Stimulated activated CD8-positive, alpha-beta memory T cell treated with anti-CD3 and anti-CD28 coated beads, Interleukin-7, amount 100 ng/mL, for 24 hours (primary cell): ENCODE results near the gene DIO3.

Source experiments
- DNase-seq: peaks from one replicate; pipeline ENCODE4 v3.0.0-alpha.2; 2020; ENCODE audit warnings: low read depth

DIO3 gene

DNA sequence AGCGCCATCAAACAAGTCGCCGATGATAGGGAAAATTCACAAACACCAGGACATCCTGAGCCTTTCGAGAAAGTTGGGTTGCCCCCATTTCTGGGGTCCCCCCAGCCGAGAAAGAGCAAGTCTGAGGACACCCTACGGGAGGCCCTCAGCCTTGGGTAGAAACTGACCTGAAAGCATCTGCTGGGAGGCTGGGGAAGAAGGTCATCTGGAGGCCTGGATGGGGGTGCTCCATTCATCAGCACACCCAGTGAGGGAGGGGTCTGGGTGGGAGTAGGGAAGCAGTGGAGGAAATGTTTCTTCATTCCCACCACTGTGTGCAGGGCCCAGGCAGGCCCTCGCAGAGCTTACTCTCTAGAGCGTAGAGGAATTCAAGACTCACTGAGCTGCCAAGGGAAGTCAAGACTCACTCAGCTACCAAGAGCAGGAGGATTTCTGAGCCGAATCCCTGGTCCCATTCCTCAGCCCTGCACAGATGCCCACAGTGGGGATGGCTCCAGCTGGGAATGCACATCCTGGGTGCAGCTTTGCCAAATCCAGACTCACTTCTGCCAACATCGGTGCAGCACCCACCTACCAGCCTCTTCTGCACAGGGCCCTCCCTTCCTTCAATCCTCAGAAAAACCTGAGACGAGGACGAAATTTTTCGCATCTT lies 38.1 kb downstream of the DIO3 start:
- DNase-seq = no peak

DNA sequence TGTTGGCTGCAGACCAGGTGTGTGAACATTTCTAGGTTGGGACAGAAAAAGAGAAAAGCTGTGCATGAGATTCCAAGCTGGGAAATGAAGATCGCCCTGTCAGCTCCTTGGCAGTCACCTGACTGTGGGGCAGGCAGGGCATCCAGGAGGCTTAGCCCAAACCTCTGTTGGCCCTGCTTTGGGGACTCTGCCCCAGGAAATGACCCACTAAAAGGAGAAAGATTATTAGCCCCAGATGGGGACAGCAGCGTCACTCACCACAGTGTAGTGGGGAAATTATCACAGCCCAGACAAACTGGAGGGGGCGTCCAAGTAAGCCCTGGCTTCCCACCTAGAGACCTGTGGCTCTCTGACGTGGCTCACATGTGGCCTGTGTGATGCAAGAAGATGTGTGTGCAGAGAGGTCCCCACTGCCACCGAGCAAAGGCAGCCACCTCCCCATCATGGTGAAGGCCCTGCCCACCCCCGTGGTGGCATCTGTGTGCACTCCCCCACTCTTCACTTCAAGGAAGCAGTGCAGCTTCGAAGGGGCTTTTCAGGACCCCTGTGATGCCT lies 39.1 kb downstream of the DIO3 start:
- no peak for DNase-seq

DNA sequence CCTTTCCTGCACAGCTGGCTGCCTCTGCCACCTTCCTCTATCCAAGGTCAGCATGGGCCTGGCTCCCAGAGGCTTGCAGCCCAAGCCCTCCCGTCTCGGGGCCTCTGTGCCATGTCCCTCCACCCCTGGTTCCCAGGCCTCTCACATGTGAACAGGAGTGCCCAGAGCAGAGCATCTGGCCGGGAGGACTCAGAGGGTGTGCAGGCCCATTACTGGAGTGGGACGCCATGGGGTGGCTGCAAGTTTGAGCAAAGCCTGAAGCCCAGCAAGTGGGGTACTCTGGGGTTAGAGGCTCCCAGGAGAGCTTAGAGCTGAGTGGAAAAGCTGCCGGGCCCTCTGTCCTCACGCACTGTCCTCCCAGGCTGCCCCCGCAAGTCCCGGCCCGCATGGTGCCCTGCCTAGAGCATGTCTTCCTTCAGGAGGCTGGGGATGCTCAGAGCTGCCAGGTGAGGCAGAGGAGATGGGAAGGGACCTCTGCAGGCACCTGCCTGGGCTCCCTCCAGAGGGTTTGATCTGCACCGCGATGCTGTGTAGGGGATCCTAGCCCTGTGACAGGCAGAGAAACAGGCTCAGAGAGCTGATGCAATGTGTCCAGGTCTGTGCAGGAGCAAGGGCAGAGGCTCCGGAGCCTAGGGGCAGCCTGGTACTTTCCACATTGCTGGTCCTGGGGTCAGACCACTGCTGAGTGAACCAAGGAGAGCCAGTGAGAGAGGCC lies 39.8 kb downstream of the DIO3 start:
- DNase-seq = no peak

DNA sequence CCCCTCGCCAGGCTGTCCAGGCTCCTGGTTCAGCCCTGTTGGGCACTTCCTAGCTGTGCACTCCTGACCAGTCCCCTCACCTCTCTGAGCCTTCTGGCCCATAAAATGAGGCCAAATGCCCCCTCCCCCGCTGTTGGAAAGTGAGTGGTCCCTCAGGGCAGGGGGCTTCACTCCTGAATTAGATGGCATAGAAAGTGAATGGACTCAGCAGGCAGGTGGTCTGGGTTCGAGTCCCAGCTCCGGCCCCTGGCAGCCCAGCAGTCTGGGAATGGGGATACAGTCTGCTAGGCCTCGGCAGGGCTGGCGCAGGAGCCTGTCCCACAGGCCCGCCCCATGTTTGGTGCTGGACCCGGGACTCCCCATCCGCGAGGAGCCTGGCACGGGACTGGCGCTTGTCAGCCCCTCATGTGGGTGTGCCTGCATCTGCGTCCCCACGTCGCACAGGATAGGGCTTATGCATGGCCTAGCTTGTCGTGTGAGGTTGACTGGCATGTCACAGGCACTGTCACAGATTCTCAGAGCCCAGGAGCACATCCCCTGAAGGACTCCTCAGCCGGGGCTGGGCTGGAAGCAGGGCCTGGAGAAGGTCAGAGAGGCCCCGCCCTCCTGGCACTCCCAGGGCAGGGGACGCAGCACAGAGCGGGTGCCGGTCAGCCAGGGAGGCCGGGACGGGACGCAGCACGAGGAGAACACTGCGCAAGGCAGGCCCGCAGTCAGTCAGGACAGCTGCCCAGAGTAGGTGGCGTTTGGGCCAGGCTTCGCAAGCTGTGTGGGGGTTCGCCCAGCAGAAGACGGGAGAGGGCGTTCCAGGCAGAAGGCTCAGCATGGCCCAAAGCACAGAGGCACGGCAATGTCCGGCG lies 40.5 kb downstream of the DIO3 start:
- DNase-seq = no peak

DNA sequence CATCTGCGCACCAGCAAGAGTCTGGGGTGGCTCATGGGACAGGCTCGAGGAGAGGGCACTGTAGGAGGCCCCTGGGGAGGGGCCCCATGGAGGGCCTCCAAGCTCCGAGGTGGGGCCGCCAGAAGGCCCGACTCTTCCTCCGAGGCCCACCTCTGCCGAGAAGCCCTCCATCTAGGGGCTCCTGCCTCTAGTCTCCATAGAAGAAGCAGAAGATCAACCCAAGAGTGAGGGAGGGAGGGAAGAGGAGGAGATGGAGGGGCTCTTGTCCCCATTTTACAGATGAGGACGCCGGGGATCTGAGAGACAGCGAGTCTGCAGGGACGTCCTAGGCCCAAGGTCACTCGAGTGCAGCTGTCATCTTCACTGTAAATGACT lies 41.2 kb downstream of the DIO3 start:
- no peak for DNase-seq

DNA sequence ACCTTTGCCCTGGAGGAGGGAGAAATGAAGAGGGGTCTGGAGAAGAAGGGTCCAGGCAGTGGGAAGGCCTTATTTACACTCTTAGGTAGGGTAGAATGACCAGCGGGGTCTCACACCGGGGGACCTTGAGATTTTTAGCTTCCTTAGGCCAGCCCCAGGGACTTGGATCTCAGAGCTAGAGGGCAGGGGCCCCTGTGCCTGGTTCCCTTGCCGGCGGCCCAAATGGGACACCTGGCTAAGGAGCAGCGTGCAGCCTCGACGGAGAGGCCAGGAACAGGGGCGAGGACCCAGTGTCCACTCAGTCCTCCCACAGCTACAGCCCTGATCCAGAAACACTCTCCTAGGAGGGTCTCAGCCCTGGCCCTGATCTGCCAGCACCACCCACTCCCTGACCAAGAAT lies 41.8 kb downstream of the DIO3 start:
- DNase-seq = no peak

DNA sequence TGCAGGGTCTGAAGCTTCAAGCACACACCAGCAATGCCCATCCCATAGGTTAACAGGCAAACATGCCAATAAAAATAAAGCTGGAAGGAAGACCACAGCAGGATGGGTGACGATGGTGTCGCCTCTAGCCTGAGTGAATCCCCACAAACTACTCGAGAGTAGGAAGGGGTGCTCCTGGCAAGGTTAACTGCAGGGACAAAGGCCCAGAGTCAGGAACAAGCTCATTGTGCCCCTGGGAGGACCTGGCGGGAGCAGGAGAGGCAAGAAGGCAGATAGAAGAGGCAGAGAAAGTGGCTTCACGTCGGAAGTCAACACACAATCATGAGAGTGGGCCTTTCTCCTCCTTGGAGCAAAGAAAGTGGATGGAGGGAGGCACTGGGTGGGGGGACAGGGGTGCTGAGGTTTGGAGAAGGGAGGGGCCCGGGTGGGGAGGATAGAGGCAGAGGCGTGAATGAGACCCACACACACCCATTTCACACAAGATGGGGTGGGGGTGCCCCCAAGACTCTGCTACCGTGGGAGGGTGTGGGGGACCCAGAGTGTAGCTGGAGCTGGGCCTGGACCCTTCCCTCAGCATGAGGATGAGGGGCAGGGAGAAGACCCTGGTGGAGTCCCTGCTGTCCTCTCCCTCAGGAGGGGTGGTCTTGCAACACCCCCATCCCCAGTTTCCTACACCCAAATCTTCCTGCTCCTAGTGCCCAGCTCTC lies 43.1 kb downstream of the DIO3 start:
- no peak for DNase-seq

DNA sequence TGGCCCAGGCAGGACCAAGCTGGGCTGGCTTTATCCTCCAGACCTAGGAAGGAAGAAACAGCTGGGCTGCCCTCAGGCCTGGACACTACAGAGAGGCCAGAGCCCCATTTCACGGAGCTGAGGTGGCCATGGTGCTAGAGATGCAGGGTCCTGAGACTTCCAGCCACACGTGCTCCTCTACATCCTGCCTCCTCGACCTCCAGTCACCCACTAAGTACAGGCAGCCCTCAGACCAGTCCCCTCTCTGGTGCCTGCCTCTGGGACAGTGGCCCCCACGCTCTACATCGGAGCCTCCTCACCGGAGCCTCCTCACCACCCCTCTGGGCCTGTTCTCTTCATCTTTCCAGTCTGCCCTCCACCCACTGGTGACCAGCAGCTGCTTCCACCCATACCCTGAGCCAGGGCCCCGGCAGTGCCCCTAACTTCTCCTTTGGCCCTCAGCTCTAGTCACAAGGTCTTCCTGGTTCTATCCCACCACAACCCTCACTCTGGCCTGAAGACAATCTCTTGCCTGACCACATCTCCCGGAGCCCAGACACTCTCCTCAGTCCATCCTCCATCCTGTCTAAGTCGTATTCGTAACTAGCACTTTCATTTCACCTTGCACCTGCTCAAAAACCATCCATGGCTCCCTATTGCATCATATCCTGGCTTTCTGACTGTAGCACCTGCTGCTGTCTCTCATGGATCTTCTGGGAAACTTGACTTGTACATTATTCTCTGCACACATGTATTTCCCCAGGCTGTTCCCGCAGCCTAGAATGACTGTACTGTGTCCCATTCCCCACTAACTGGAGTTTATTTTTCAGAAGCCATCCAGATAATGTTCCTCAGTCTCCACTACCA lies 43.9 kb downstream of the DIO3 start:
- DNase-seq = no peak

DNA sequence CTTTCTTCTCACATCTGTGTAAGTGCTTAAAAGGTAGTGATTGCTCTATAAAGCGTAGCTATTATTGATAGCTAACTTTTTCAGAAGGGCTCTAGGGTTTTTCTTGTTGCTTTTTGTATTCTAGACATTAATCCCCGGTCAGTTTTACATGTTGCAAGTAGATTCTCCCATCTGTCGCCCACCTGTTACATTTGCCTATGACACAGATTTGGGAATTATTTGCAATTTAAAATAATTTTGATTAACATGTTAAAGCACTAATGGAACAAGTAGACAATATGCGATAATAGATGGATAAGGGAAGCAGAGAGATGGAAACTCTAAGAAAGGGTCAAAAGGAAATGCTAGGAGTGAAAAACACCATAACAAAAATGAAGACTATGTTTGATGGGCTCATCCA lies 44.5 kb downstream of the DIO3 start:
- DNase-seq = no peak
